ENCODE results near the gene FBRSL1.

GRCh38 chr12:132478845-132479244 lies 11.1 kb upstream of the FBRSL1 start:
- TF ChIP-seq CTCF (IDR thresholded peaks at IDR 0.05) (no peak), EP300 (IDR thresholded peaks at IDR 0.05) (no peak)

Data from esophagus muscularis mucosa (tissue), 3 donors.